Measurements from ENCODE around the gene CNOT3.

GRCh38 chr19:54152878-54153524 is 15.4 kb downstream of the CNOT3 start:
- TF ChIP-seq CTCF (IDR thresholded peaks at IDR 0.05) (no peak), EZH2 (IDR thresholded peaks at IDR 0.05; ENCODE audit: borderline replicate concordance, insufficient read depth, low read depth, low read length, poor library complexity, severe bottlenecking) (no peak)
